ENCODE measurements around the gene SLC35G2. TPM values are rescaled to one million over a fixed set of nuclear protein-coding genes. Genes with fewer than 3 reads are reported as not detected.
"Not testable (repeated sequence)": the region's sequence is repeated elsewhere in the genome, so short reads cannot be mapped to it uniquely, and the experiment has no call there.

SLC35G2 gene
- total and polyA plus RNA-seq, 2 donors (not counting 3 experiments of a cell fraction or from before 2014, with no cell fraction given) = 19.4 to 23.9 TPM

GRCh38 chr3:136872258-136872657, 53.3 kb downstream of the SLC35G2 start:
- H4K20me1 ChIP-seq (replicated peaks; ENCODE audit: control insufficient read depth, extremely low read depth, insufficient read depth, low read length); H3K4me3 ChIP-seq (replicated peaks in 1 of 3; ENCODE audit: insufficient read depth in 1 of 3, low read depth in 1 of 3, low read length in 3 of 3); H3K4me1 ChIP-seq (ENCODE audit: control insufficient read depth, extremely low read depth, insufficient read depth, low read length); H3K4me2 ChIP-seq (ENCODE audit: insufficient read depth, low read length); CTCF ChIA-PET; H3K9me1 ChIP-seq (replicated peaks; ENCODE audit: control insufficient read depth, extremely low read depth, insufficient read depth, low read length); BruUV-seq (replicated peaks); DNase-seq (ENCODE audit: low read depth, low spot score); H3K36me3 ChIP-seq (ENCODE audit: control insufficient read depth in 2 of 2, extremely low read depth in 1 of 2, insufficient read depth in 2 of 2, low read length in 2 of 2); H3K9me3 ChIP-seq (replicated peaks; ENCODE audit: control insufficient read depth, insufficient read depth, low read length); intact Hi-C loops (cut with micrococcal nuclease); POLR2A ChIA-PET; H2AFZ ChIP-seq (ENCODE audit: low read depth, low read length); FAIRE-seq; H3K27ac ChIP-seq (ENCODE audit: insufficient read depth, low read depth, low read length); H3K27me3 ChIP-seq (ENCODE audit: control insufficient read depth in 2 of 2, insufficient read depth in 2 of 2, low read length in 2 of 2); dilution Hi-C loops (cut with MboI; ENCODE audit: extremely low pct_ligation_motif_present, low sequenced_read_pairs); H3K9ac ChIP-seq (replicated peaks; ENCODE audit: extremely low read depth, insufficient read depth, low read length): not testable (repeated sequence)
- peaks cover 85% of the 10 kb centered on the region for H3K79me2 ChIP-seq (ENCODE audit: control insufficient read depth, insufficient read depth, low read length)

- peaks cover 84% of the 10 kb centered on the region for H3K79me2 ChIP-seq (ENCODE audit: control insufficient read depth, insufficient read depth, low read length)
- H2AFZ ChIP-seq (ENCODE audit: low read depth, low read length); H3K9me3 ChIP-seq (replicated peaks; ENCODE audit: control insufficient read depth, insufficient read depth, low read length); FAIRE-seq; BruUV-seq (replicated peaks); H3K4me2 ChIP-seq (ENCODE audit: insufficient read depth, low read length); H4K20me1 ChIP-seq (replicated peaks; ENCODE audit: control insufficient read depth, extremely low read depth, insufficient read depth, low read length); CTCF ChIA-PET; H3K27ac ChIP-seq (ENCODE audit: insufficient read depth, low read depth, low read length); H3K4me3 ChIP-seq (replicated peaks in 1 of 3; ENCODE audit: insufficient read depth in 1 of 3, low read depth in 1 of 3, low read length in 3 of 3); H3K27me3 ChIP-seq (ENCODE audit: control insufficient read depth in 2 of 2, insufficient read depth in 2 of 2, low read length in 2 of 2); POLR2A ChIA-PET; H3K36me3 ChIP-seq (ENCODE audit: control insufficient read depth in 2 of 2, extremely low read depth in 1 of 2, insufficient read depth in 2 of 2, low read length in 2 of 2); H3K4me1 ChIP-seq (ENCODE audit: control insufficient read depth, extremely low read depth, insufficient read depth, low read length); intact Hi-C loops (cut with micrococcal nuclease); H3K9ac ChIP-seq (replicated peaks; ENCODE audit: extremely low read depth, insufficient read depth, low read length); dilution Hi-C loops (cut with MboI; ENCODE audit: extremely low pct_ligation_motif_present, low sequenced_read_pairs); DNase-seq (ENCODE audit: low read depth, low spot score); H3K9me1 ChIP-seq (replicated peaks; ENCODE audit: control insufficient read depth, extremely low read depth, insufficient read depth, low read length): not testable (repeated sequence)
Measured at GRCh38 chr3:136879510-136879909, 60.6 kb downstream of the SLC35G2 start.

- Histone ChIP-seq H3K9me3 (replicated peaks; ENCODE audit: control insufficient read depth, insufficient read depth, low read length) (no peaks in the 10 kb centered on the region), H3K27ac (ENCODE audit: insufficient read depth, low read depth, low read length) (no peak overlapping the region), H3K9me1 (replicated peaks; ENCODE audit: control insufficient read depth, extremely low read depth, insufficient read depth, low read length) (no peaks in the 10 kb centered on the region), H3K4me3 (replicated peaks in 1 of 3; ENCODE audit: insufficient read depth in 1 of 3, low read depth in 1 of 3, low read length in 3 of 3) (no peak overlapping the region), H3K4me1 (ENCODE audit: control insufficient read depth, extremely low read depth, insufficient read depth, low read length) (peaks cover 10% of the 10 kb centered on the region), H2AFZ (ENCODE audit: low read depth, low read length) (no peak overlapping the region), H3K79me2 (ENCODE audit: control insufficient read depth, insufficient read depth, low read length) (peaks cover 93% of the 10 kb centered on the region), H3K36me3 (ENCODE audit: control insufficient read depth in 2 of 2, extremely low read depth in 1 of 2, insufficient read depth in 2 of 2, low read length in 2 of 2) (no peaks in the 10 kb centered on the region), H3K9ac (replicated peaks; ENCODE audit: extremely low read depth, insufficient read depth, low read length) (no peak overlapping the region), H4K20me1 (replicated peaks; ENCODE audit: control insufficient read depth, extremely low read depth, insufficient read depth, low read length) (peaks cover 3% of the 10 kb centered on the region), H3K27me3 (ENCODE audit: control insufficient read depth in 2 of 2, insufficient read depth in 2 of 2, low read length in 2 of 2) (no peaks in the 10 kb centered on the region), H3K4me2 (ENCODE audit: insufficient read depth, low read length) (no peak overlapping the region)
- intact Hi-C loops (cut with micrococcal nuclease) = no loop called here
- no TSS peak for BruUV-seq (replicated peaks)
- DNase-seq (ENCODE audit: low read depth, low spot score) = no peak
- TF ChIP-seq EZH2 (IDR thresholded peaks at IDR 0.05; ENCODE audit: borderline replicate concordance, low read depth, low read length, severe bottlenecking) = no peak
- TF ChIP-seq FOS (IDR thresholded peaks at IDR 0.05; ENCODE audit: borderline replicate concordance, insufficient read depth, low read length) = no peak
- no peak for TF ChIP-seq GATA2 (IDR thresholded peaks at IDR 0.05; ENCODE audit: insufficient read depth, insufficient read length, low read depth, low read length)
- no peak for TF ChIP-seq MYC (IDR thresholded peaks at IDR 0.05; ENCODE audit: low read depth, low read length)
- TF ChIP-seq MAX (IDR thresholded peaks at IDR 0.05; ENCODE audit: insufficient read depth, insufficient read length) = no peak
- no peak for TF ChIP-seq JUN (IDR thresholded peaks at IDR 0.05; ENCODE audit: borderline replicate concordance, insufficient read depth, insufficient read length, low read depth)
- TF ChIP-seq POLR2AphosphoS5 (IDR thresholded peaks at IDR 0.05; ENCODE audit: insufficient read depth, low read depth, low read length) = no peak
- no peak for TF ChIP-seq POLR2A (IDR thresholded peaks at IDR 0.05; ENCODE audit: low read depth, low read length)
- no peak for TF ChIP-seq CTCF (IDR thresholded peaks at IDR 0.05; ENCODE audit: extremely low read depth in 1 of 2, insufficient read depth in 1 of 2, low read depth in 1 of 2, low read length in 2 of 2)
- ChIA-PET POLR2A (no interaction called here), CTCF (interaction anchor here (1.4 to 2.4 kb wide), 2 partner anchors 38 to 131 kb away, joined by 3 to 6 read pairs; no protein-coding TSS in a partner anchor)
- no peak for FAIRE-seq
- dilution Hi-C loops (cut with MboI; ENCODE audit: extremely low pct_ligation_motif_present, low sequenced_read_pairs) = no loop called here
Measured at GRCh38 chr3:136882571-136882970, 63.6 kb downstream of the SLC35G2 start.

All from endothelial cell of umbilical vein (primary cell).